OCI-LY1 (cell line): Measurements from ENCODE around the gene RPL38.

Source experiments
- H2AFZ ChIP-seq: fragments of 200-600 bp; sonication (generic), shearing (Covaris generic); 2 replicates; pipeline ENCODE4 v1.6.0; 2014; ENCODE audit warnings: antibody characterized with exemption, mild to moderate bottlenecking, low read length
- H3F3A ChIP-seq: fragments of 200-600 bp; sonication (generic), shearing (Covaris generic); 2 replicates; pipeline ENCODE4 v1.6.0; 2014; ENCODE audit warnings: mild to moderate bottlenecking, antibody characterized with exemption, low read length, moderate library complexity; ENCODE audit not compliant: insufficient read depth
- H3K27ac ChIP-seq: fragments of 200-600 bp; sonication (generic); 2 replicates; pipeline ENCODE4 v1.5.1; 2014; ENCODE audit warnings: low read length, mixed run types, mild to moderate bottlenecking, low read depth; ENCODE audit not compliant: poor library complexity, severe bottlenecking
- H3K27me3 ChIP-seq: fragments of 200-600 bp; sonication (generic); 2 replicates; pipeline ENCODE4 v1.6.0; 2014; ENCODE audit warnings: antibody characterized with exemption, mild to moderate bottlenecking, low read length, moderate library complexity; ENCODE audit not compliant: insufficient read depth
- H3K36me3 ChIP-seq: fragments of 200-600 bp; sonication (generic); 2 replicates; pipeline ENCODE4 v1.6.1; 2014; ENCODE audit warnings: mild to moderate bottlenecking, antibody characterized with exemption, low read length, moderate library complexity, mixed read lengths; ENCODE audit not compliant: insufficient read depth
- H3K4me1 ChIP-seq: fragments of 200-600 bp; sonication (generic); 2 replicates; pipeline ENCODE4 v1.5.1; 2014; ENCODE audit warnings: mild to moderate bottlenecking, low read length, moderate library complexity; ENCODE audit not compliant: insufficient read depth, severe bottlenecking
- H3K4me2 ChIP-seq: fragments of 200-600 bp; sonication (generic), shearing (Covaris generic); 2 replicates; pipeline ENCODE4 v1.6.1; 2014; ENCODE audit warnings: low read length
- H3K4me3 ChIP-seq: fragments of 200-600 bp; sonication (generic); 2 replicates; pipeline ENCODE4 v1.5.1; 2014; ENCODE audit warnings: low read length, low read depth, mild to moderate bottlenecking, mixed read lengths; ENCODE audit not compliant: poor library complexity, severe bottlenecking
- H3K79me2 ChIP-seq: fragments of 200-600 bp; shearing (Covaris generic); 2 replicates; pipeline ENCODE4 v1.6.1; 2016; ENCODE audit warnings: mixed run types, low read length, mixed read lengths; ENCODE audit not compliant: insufficient read depth
- H3K9ac ChIP-seq: fragments of 200-600 bp; sonication (generic), shearing (Covaris generic); 2 replicates; pipeline ENCODE4 v1.6.1; 2014; ENCODE audit warnings: mild to moderate bottlenecking, low read length, mixed read lengths
- H3K9me2 ChIP-seq: fragments of 200-600 bp; sonication (generic), shearing (Covaris generic); 2 replicates; pipeline ENCODE4 v1.6.1; 2014; ENCODE audit warnings: low read depth, mild to moderate bottlenecking, low read length, mixed read lengths
- H3K9me3 ChIP-seq: fragments of 200-600 bp; shearing (Covaris generic); 2 replicates; pipeline ENCODE4 v1.6.1; 2014; ENCODE audit warnings: low read length, mixed read lengths
- H4K20me1 ChIP-seq: fragments of 200-600 bp; sonication (generic), shearing (Covaris generic); 2 replicates; pipeline ENCODE4 v1.6.0; 2016; ENCODE audit warnings: mild to moderate bottlenecking, low read length; ENCODE audit not compliant: insufficient read depth
- EZH2 ChIP-seq: fragments of 200-600 bp; sonication (generic), shearing (Covaris generic); IDR thresholded peaks from 2 replicates; pipeline ENCODE4 v1.8.0; 2017; ENCODE audit warnings: borderline replicate concordance, mixed run types, mild to moderate bottlenecking, antibody characterized with exemption, low read length, moderate library complexity, mixed read lengths
- TF ChIP-seq, protein P1 (sequence below): fragments of 200-600 bp; sonication (generic), shearing (Covaris generic); IDR thresholded peaks from 2 replicates; pipeline ENCODE4 v1.5.1; 2017; ENCODE audit warnings: mild to moderate bottlenecking, antibody characterized with exemption, low read length, moderate library complexity, mixed read lengths

RPL38 gene

DNA sequence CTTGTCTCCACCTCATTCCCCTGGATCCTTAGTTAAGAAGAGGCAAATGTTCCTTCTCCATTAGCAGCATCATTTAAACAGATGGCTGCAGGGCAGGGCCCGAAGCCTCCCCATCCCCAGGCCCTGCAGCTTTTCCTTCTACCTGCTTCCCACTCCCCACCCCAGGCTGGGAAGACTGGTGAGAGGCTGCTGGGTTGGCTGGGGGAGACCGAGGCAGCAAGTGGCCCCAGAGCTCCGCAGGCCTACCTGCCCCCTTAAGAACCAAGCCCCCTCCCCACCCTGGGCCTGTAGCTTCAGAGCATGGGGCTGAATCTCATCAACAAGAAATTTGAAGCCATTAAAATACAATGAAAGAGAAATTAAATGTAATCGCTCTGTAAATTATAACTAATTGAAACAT lies 22.1 kb upstream of the RPL38 start:
- H3K9ac ChIP-seq, result no peak overlapping the region
- no peak overlapping the region for H3K27ac ChIP-seq
- H3F3A ChIP-seq, result no peaks in the 10 kb centered on the region
- H3K4me2 ChIP-seq, result no peak overlapping the region
- no peak for TF ChIP-seq EZH2
- TF ChIP-seq, protein P1, sequence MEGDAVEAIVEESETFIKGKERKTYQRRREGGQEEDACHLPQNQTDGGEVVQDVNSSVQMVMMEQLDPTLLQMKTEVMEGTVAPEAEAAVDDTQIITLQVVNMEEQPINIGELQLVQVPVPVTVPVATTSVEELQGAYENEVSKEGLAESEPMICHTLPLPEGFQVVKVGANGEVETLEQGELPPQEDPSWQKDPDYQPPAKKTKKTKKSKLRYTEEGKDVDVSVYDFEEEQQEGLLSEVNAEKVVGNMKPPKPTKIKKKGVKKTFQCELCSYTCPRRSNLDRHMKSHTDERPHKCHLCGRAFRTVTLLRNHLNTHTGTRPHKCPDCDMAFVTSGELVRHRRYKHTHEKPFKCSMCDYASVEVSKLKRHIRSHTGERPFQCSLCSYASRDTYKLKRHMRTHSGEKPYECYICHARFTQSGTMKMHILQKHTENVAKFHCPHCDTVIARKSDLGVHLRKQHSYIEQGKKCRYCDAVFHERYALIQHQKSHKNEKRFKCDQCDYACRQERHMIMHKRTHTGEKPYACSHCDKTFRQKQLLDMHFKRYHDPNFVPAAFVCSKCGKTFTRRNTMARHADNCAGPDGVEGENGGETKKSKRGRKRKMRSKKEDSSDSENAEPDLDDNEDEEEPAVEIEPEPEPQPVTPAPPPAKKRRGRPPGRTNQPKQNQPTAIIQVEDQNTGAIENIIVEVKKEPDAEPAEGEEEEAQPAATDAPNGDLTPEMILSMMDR, result no peak
- H3K36me3 ChIP-seq, result no peaks in the 10 kb centered on the region
- no peaks in the 10 kb centered on the region for H4K20me1 ChIP-seq
- H3K9me2 ChIP-seq, result no peaks in the 10 kb centered on the region
- no peaks in the 10 kb centered on the region; the same call in 1 of the 2 replicates for H3K27me3 ChIP-seq
- no peaks in the 10 kb centered on the region for H3K4me1 ChIP-seq
- no peaks in the 10 kb centered on the region for H3K79me2 ChIP-seq
- no peak overlapping the region for H2AFZ ChIP-seq
- no peak overlapping the region for H3K4me3 ChIP-seq
- no peaks in the 10 kb centered on the region for H3K9me3 ChIP-seq

DNA sequence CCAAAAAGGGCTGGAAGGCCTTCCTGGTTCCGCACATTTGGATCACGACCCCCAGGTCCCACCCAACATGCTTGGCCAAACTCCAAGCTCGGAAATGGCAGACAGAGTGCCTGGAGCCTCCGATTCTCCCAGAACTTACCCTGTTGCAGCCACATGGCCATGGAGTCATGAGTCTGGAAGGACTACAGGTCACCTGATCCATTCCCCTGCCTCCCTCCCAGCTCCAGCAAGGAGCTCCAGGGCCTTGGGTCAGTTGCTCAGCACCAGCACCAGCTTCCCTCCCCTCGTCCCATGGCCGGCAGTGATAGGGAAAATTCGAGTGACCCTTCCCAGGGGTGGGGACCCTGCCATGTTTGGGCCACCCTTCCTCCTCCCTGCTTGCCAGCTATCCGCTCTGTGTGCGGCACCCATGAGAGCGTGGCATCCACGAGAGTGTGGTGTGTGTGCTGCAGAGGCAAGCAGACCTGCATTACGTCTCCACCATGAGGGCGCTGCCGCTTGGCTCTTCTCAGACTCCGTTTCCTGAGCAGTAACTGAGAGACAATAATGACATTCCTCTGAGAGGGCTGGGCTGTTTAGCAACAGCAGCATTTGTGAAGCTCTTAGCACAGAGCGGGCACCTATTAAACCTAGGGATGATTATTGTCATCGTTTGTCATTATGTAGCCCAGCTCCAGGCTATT lies 21.3 kb upstream of the RPL38 start:
- H3K9ac ChIP-seq, result no peak overlapping the region
- no peaks in the 10 kb centered on the region for H3K4me1 ChIP-seq
- H3K27me3 ChIP-seq, result no peaks in the 10 kb centered on the region; the same call in 1 of the 2 replicates
- H3K36me3 ChIP-seq, result no peaks in the 10 kb centered on the region
- H3K79me2 ChIP-seq, result no peaks in the 10 kb centered on the region
- H2AFZ ChIP-seq, result no peak overlapping the region
- no peak overlapping the region for H3K27ac ChIP-seq
- no peaks in the 10 kb centered on the region for H3F3A ChIP-seq
- no peaks in the 10 kb centered on the region for H3K9me2 ChIP-seq
- TF ChIP-seq EZH2, result no peak
- TF ChIP-seq, protein P1, result no peak
- H3K9me3 ChIP-seq, result no peaks in the 10 kb centered on the region
- H3K4me2 ChIP-seq, result no peak overlapping the region
- no peaks in the 10 kb centered on the region for H4K20me1 ChIP-seq
- no peak overlapping the region for H3K4me3 ChIP-seq

DNA sequence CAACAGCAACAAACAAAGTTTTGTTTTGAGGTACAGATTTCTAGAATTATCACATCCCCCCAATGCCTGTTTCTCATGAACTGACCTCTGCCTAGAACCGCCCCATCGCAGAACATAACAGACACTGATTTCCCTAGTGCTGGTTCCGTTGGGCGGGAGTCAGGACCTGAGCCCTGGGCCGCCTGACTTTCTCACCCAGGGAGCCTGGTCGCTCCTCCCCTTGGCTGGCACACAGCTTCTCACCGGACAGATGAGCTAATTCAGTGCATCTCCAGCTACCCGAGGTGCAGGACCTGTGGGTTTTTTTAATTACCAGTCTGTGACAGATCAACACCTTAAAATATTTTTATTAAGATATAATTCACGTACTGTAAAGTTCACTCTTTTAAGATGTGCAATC lies 20.1 kb upstream of the RPL38 start:
- Histone ChIP-seq H3K9ac (no peak overlapping the region), H3F3A (no peaks in the 10 kb centered on the region), H3K27ac (no peak overlapping the region), H3K4me1 (no peaks in the 10 kb centered on the region), H2AFZ (no peak overlapping the region), H3K9me2 (no peaks in the 10 kb centered on the region), H4K20me1 (no peaks in the 10 kb centered on the region), H3K9me3 (no peaks in the 10 kb centered on the region), H3K27me3 (no peaks in the 10 kb centered on the region; the same call in 1 of the 2 replicates), H3K36me3 (no peaks in the 10 kb centered on the region), H3K4me2 (no peak overlapping the region), H3K79me2 (no peaks in the 10 kb centered on the region), H3K4me3 (no peak overlapping the region)
- TF ChIP-seq, protein P1, result no peak
- TF ChIP-seq EZH2, result no peak
